ENCODE results near the gene SLC39A11. TPM values are rescaled to one million over a fixed set of nuclear protein-coding genes. Genes with fewer than 3 reads are reported as not detected.
A peak's percentile ranks its signal among the peaks of the same experiment; 100 is the strongest.

The SLC39A11 gene
- total RNA-seq, 1 experiment from 2014 or later: 57.1 TPM

GRCh38 chr17:72984926-72985325 lies 107.6 kb downstream of the SLC39A11 start:
- Histone ChIP-seq H3K9me3 (ENCODE audit: insufficient read depth, low read depth) (no peaks in the 10 kb centered on the region), H2AFZ (no peak overlapping the region; the same call in 1 of the 2 replicates), H3K79me2 (ENCODE audit: low read depth) (no peaks in the 10 kb centered on the region), H3K4me3 (peak overlapping the region; percentile 22; the same call in 1 of the 2 replicates), H3F3A (ENCODE audit: insufficient read depth, low read depth) (peaks cover 32% of the 10 kb centered on the region), H3K27ac (peak overlapping the region; percentile 89), H3K27me3 (ENCODE audit: insufficient read depth, low read depth) (no peaks in the 10 kb centered on the region), H3K9me2 (ENCODE audit: insufficient read depth) (no peaks in the 10 kb centered on the region), H4K20me1 (ENCODE audit: insufficient read depth) (no peaks in the 10 kb centered on the region), H3K36me3 (ENCODE audit: low read depth) (no peaks in the 10 kb centered on the region), H3K4me1 (replicated peaks; ENCODE audit: insufficient read depth) (peaks cover 28% of the 10 kb centered on the region), H3K4me2 (peak overlapping the region; percentile 69)
- intact Hi-C loops (cut with micrococcal nuclease; ENCODE audit: unreplicated experiment): loop anchor here (1.0 to 10.0 kb wide), 4 partner anchors 8 to 420 kb away; no protein-coding TSS in a partner anchor
- peak; percentile 66 to 84 for DNase-seq
- TF ChIP-seq EZH2 (IDR thresholded peaks at IDR 0.05; ENCODE audit: low read depth) (no peak), CTCF (conservative IDR thresholded peaks at IDR 0.05) (no peak)
- ChIA-PET POLR2A (ENCODE audit: unreplicated experiment) (interaction anchor here (0.8 kb wide), 1 partner anchor 425 kb away, joined by 4 read pairs; no protein-coding TSS in a partner anchor), CTCF (interaction anchor here (0.5 to 1.5 kb wide), 5 partner anchors 7 to 257 kb away, joined by 4 to 7 read pairs (median 6); no protein-coding TSS in a partner anchor)
- TSS peak; percentile 84 for BruUV-seq (replicated peaks)

GRCh38 chr17:72984145-72984925 lies 108.2 kb downstream of the SLC39A11 start:
- ChIA-PET POLR2A (ENCODE audit: unreplicated experiment) (interaction anchor here (0.6 to 0.8 kb wide), 3 partner anchors 38 to 424 kb away, joined by 4 to 6 read pairs (median 5); no protein-coding TSS in a partner anchor), CTCF (interaction anchor here (0.5 to 1.4 kb wide), 4 partner anchors 32 to 257 kb away, joined by 4 to 7 read pairs (median 6); no protein-coding TSS in a partner anchor)
- Histone ChIP-seq H3K79me2 (ENCODE audit: low read depth) (no peaks in the 10 kb centered on the region), H3K27ac (peak overlapping the region; percentile 89), H3K4me1 (replicated peaks; ENCODE audit: insufficient read depth) (peaks cover 28% of the 10 kb centered on the region), H3K9me3 (ENCODE audit: insufficient read depth, low read depth) (no peaks in the 10 kb centered on the region), H3F3A (ENCODE audit: insufficient read depth, low read depth) (peaks cover 32% of the 10 kb centered on the region), H3K36me3 (ENCODE audit: low read depth) (no peaks in the 10 kb centered on the region), H4K20me1 (ENCODE audit: insufficient read depth) (no peaks in the 10 kb centered on the region), H2AFZ (peak overlapping the region; percentile 53; the same call in 1 of the 2 replicates), H3K4me3 (peak overlapping the region; percentile 22; the same call in 1 of the 2 replicates), H3K4me2 (peak overlapping the region; percentile 69), H3K27me3 (ENCODE audit: insufficient read depth, low read depth) (no peaks in the 10 kb centered on the region), H3K9me2 (ENCODE audit: insufficient read depth) (no peaks in the 10 kb centered on the region)
- DNase-seq: peak; percentile 68 to 96
- no peak for TF ChIP-seq EZH2 (IDR thresholded peaks at IDR 0.05; ENCODE audit: low read depth)
- TF ChIP-seq CTCF (conservative IDR thresholded peaks at IDR 0.05): no peak
- intact Hi-C loops (cut with micrococcal nuclease; ENCODE audit: unreplicated experiment): loop anchor here (2.0 to 10.0 kb wide), 3 partner anchors 200 to 420 kb away; no protein-coding TSS in a partner anchor
- BruUV-seq (replicated peaks): TSS peak; percentile 59

- no peak for TF ChIP-seq EZH2 (IDR thresholded peaks at IDR 0.05; ENCODE audit: low read depth)
- no peak for TF ChIP-seq CTCF (conservative IDR thresholded peaks at IDR 0.05)
- no TSS peak for BruUV-seq (replicated peaks)
- H3K27ac ChIP-seq: no peak overlapping the region
- H3K9me2 ChIP-seq (ENCODE audit: insufficient read depth): no peaks in the 10 kb centered on the region
- no peak overlapping the region for H3K4me3 ChIP-seq
- ChIA-PET CTCF (no interaction called here), POLR2A (ENCODE audit: unreplicated experiment) (no interaction called here)
- H3F3A ChIP-seq (ENCODE audit: insufficient read depth, low read depth): peaks cover 41% of the 10 kb centered on the region
- H3K36me3 ChIP-seq (ENCODE audit: low read depth): no peaks in the 10 kb centered on the region
- intact Hi-C loops (cut with micrococcal nuclease; ENCODE audit: unreplicated experiment): loop anchor here (10.0 kb wide), 2 partner anchors 202 to 418 kb away; no protein-coding TSS in a partner anchor
- H3K27me3 ChIP-seq (ENCODE audit: insufficient read depth, low read depth): no peaks in the 10 kb centered on the region
- no peak for DNase-seq
- peaks cover 41% of the 10 kb centered on the region for H3K4me1 ChIP-seq (replicated peaks; ENCODE audit: insufficient read depth)
- no peak overlapping the region for H3K4me2 ChIP-seq
- no peak overlapping the region for H2AFZ ChIP-seq
- no peaks in the 10 kb centered on the region for H3K79me2 ChIP-seq (ENCODE audit: low read depth)
- H3K9me3 ChIP-seq (ENCODE audit: insufficient read depth, low read depth): no peaks in the 10 kb centered on the region
- H4K20me1 ChIP-seq (ENCODE audit: insufficient read depth): no peaks in the 10 kb centered on the region
Measured at GRCh38 chr17:72982680-72983079, 109.8 kb downstream of the SLC39A11 start.

All from PC-9 (cell line).